HG02763 (cell line): ENCODE measurements around the gene REEP2.
"Not testable (repeated sequence)": the region's sequence is repeated elsewhere in the genome, so short reads cannot be mapped to it uniquely, and the experiment has no call there.

Experiments used
- ATAC-seq: cut with Tn5 transposase; IDR thresholded peaks from one replicate; pipeline ENCODE4 v1.9.1; 2021; ENCODE audit warnings: mild to moderate bottlenecking, moderate library complexity; ENCODE audit not compliant: unreplicated experiment

Gene REEP2

DNA sequence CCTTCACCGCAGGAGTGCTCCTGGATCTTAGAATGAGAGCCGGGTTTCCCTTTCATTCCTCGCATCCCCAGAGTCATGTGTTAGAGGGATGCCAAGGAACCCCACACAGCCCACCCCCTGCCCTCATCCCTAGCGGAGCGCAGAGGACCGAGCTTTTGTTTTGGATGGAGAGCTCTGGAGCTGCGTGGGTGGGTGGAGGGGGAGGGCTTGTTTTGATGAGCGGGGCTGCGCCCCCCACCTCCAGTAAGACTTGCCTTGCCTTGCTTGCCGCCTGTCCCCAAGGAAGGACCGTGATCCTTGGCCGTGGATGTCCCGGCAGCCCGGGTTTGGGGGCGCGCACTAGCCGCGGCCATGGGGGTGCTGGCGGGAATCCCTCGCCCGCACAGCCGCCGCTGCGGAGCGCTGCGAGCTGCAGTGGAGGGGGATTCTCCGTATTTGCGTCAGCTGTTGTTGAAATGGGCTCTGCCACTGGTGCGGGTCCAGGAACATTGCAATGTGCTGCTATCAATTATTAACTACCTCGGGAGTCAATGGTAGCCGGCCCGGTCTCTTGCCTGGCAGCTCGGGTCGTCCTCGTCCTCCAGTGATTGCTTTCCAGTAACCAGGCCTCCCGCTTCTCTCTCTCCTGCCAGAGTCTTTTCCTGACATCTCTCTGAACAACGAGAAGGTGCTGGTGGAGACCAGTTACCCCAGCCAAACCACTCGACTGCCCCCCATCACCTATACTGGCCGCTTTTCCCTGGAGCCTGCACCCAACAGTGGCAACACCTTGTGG lies 27.5 kb downstream of the REEP2 start:
- ATAC-seq: no peak

DNA sequence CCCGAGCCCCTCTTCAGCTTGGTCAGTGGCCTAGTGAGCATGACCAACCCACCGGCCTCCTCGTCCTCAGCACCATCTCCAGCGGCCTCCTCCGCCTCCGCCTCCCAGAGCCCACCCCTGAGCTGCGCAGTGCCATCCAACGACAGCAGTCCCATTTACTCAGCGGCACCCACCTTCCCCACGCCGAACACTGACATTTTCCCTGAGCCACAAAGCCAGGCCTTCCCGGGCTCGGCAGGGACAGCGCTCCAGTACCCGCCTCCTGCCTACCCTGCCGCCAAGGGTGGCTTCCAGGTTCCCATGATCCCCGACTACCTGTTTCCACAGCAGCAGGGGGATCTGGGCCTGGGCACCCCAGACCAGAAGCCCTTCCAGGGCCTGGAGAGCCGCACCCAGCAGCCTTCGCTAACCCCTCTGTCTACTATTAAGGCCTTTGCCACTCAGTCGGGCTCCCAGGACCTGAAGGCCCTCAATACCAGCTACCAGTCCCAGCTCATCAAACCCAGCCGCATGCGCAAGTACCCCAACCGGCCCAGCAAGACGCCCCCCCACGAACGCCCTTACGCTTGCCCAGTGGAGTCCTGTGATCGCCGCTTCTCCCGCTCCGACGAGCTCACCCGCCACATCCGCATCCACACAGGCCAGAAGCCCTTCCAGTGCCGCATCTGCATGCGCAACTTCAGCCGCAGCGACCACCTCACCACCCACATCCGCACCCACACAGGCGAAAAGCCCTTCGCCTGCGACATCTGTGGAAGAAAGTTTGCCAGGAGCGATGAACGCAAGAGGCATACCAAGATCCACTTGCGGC lies 28.2 kb downstream of the REEP2 start:
- ATAC-seq: no peak

DNA sequence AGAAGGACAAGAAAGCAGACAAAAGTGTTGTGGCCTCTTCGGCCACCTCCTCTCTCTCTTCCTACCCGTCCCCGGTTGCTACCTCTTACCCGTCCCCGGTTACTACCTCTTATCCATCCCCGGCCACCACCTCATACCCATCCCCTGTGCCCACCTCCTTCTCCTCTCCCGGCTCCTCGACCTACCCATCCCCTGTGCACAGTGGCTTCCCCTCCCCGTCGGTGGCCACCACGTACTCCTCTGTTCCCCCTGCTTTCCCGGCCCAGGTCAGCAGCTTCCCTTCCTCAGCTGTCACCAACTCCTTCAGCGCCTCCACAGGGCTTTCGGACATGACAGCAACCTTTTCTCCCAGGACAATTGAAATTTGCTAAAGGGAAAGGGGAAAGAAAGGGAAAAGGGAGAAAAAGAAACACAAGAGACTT lies 28.9 kb downstream of the REEP2 start:
- no peak for ATAC-seq

DNA sequence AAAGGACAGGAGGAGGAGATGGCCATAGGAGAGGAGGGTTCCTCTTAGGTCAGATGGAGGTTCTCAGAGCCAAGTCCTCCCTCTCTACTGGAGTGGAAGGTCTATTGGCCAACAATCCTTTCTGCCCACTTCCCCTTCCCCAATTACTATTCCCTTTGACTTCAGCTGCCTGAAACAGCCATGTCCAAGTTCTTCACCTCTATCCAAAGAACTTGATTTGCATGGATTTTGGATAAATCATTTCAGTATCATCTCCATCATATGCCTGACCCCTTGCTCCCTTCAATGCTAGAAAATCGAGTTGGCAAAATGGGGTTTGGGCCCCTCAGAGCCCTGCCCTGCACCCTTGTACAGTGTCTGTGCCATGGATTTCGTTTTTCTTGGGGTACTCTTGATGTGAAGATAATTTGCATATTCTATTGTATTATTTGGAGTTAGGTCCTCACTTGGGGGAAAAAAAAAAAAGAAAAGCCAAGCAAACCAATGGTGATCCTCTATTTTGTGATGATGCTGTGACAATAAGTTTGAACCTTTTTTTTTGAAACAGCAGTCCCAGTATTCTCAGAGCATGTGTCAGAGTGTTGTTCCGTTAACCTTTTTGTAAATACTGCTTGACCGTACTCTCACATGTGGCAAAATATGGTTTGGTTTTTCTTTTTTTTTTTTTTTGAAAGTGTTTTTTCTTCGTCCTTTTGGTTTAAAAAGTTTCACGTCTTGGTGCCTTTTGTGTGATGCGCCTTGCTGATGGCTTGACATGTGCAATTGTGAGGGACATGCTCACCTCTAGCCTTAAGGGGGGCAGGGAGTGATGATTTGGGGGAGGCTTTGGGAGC lies 29.5 kb downstream of the REEP2 start:
- no peak for ATAC-seq

DNA sequence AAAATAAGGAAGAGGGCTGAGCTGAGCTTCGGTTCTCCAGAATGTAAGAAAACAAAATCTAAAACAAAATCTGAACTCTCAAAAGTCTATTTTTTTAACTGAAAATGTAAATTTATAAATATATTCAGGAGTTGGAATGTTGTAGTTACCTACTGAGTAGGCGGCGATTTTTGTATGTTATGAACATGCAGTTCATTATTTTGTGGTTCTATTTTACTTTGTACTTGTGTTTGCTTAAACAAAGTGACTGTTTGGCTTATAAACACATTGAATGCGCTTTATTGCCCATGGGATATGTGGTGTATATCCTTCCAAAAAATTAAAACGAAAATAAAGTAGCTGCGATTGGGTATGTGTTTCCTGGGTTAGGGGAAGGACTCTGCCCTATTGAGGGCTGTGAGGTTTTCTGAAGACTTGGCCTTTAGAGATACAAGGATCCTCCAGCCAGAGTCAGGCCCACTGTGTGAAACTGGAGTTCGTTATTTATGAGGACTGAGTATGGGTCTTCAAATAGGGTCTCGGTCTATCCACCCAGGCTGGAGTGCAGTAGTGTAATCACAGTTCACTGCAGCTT lies 30.2 kb downstream of the REEP2 start:
- no peak for ATAC-seq

DNA sequence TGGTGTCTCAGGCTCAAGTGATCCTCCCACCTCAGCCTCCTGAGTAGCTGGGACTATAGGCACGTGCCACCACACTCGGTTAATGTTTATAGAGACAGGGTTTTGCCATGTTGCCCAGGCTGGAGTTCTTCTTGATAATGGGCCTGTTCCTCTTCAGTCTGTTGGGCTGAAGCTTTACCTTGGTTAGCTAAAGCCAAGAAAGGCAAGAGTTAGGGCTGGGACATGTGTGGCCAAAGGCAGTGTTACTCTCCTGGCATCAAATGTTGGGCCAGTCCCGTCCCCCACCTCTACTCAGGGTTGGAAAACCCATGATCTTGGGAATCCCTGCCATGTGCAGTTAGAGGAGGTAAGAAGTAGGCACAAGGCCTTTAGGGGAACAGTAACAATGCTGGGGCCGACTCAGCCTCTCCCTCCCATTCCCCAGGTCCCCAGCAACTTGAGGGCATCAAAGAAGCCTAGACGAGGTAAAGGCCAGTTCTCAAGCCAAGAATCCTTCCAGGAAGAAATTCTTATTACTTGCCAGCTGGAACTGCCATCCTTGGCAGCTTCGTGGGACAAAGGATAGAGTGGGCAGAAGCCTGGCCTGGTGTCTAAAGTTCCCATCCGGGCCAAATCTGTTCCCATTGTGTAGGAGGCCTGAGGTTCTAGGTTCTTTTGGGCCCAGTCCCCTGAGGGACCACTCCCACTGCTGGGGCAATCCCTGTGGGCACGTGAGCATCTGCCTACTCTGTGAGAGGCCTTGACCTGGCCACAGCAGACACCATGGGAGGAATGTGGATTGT lies 30.9 kb downstream of the REEP2 start:
- ATAC-seq: no peak

DNA sequence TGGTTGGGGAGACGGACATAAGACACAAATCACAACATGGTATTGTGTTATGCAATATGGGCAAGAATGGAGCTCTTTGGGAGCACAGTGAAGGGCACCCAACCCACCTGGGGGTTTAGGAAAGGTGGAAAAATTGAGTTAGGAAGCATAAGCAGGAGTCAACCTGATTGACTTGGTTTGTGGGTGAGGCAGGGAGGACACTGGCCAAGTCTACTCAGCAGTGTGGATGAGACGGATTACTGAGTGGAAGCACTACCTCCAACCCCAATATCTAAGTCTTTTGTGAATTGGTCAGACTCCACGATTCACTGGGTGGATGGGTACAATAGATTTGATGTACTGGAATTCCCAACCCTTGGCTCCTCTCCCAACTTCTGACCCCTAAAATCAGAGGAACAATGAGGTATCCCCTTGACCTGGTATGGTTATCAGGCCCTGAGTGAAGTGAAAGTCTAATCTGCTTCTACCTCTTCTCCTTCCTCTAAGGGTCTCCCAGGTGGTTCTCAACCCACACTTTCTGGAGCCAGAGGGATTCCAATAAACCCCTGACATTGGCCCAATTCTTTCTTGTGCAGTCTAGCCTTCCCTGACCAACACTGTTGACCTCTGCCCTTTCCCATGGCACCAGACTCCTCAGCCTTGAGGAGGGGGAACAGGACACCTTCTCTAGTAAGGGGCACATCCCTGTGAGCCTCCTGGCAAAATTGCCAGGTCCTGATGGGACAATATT lies 31.6 kb downstream of the REEP2 start:
- no peak for ATAC-seq

DNA sequence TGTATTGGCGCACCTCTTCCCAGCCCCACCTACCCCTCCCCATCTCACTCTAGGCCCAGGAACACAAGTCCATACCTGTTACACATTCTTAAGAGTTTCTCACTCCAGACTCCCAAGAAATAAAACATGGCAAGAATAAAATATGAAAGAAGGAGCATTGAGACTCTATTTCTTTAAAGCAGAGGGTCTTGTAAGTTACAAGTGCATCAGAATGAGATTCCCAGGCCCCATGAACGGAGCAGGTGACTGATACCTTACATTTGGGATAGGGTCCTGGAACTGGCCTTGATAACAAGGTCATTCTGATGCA lies 32.1 kb downstream of the REEP2 start:
- no peak for ATAC-seq

DNA sequence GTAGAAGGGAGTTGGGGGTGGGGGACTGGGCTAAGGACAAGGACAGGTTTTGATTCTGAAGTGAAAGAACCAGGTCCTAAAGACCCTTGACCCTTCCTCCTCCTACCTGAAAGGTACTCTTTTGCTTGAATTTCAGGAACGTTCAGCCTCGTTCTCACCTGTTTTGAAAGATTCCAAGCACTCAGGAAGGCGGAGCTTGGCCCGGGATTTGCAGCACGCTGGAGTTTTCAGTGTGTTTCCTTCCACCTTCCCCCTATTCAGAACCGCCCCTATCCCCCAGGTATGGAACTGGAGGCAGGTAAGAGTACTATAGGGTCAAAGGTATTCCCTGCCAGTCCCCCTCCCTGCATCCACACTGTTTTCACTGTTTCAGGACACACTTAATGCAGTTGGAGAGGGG lies 33.5 kb downstream of the REEP2 start:
- no peak for ATAC-seq

DNA sequence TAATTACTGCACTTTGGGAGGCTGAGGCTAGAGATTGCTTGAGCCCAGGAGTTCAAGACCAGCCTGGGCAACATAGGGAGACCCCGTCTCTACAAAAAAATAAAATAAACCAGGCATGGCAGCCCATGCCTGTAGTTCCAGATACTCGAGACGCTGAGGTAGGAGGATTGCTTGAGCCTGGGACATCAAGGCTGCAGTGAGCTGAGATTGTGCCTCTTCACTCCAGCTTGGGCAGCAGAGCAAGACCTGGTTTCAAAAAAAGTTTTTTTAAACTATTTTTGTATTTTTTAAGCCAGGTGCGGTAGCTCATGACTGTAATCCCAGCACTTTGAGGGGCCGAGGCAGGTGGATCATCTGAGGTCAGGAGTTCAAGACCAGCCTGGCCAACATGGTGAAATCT lies 34.3 kb downstream of the REEP2 start:
- ATAC-seq: not testable (repeated sequence)

DNA sequence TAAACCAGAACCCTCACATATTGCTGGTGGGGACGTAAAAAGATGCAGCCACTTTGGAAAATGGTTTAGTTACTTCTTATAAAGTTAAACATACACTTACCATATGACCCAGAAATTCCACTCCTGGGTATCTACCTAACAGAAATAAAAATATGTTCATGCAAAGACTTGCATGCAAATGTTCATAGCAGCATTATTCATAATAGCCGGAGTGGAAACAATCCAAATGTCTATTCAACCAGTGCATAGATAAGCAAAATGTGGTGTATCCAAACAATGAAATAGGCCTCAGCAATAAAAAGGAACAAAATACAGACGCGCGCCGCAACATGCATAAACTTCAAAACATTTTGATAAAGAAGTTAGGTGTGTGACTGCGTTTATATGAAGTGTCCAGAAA lies 38.1 kb downstream of the REEP2 start:
- no peak for ATAC-seq

DNA sequence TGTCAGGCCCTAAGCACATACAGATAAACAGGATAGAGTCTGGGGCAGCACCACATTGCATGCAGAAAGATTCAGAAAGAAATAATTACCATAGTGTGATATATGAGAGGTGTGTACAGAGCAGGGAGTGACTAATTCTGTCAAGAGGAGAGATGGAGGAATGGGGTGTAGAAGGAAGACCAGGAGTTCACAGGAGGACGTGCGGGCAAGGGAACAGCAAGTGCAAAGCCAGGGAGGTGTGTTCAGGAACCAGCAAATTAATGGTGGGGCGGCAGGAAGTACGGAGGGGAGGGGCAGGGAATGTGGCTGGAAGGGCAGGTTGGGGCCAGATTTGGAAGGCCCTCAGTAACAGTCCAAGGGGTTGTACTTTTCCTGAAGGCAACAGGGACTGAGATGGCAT lies 43.8 kb downstream of the REEP2 start:
- no peak for ATAC-seq

DNA sequence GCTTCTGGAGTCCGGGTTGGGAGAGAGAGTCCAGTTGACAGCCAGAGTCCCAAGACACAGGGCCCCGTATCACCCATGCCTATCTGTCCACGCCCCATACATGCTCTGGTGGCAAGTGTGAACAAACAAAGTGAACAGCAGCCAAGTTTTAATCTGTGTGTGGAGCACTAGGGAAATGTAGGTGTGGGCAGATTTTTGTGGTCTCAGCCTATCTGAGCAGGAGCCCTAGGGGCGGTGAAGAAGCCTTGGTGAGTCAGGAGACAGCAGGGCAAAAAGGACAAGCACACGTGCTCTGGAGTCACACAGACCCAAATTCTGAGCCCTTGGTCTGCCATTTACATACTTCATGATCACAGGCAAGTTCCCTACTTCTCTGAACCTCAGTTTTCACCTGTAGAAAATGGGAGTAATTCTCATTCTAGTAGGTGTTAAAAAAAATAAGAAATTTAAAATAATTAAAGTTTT lies 49.7 kb downstream of the REEP2 start:
- ATAC-seq: no peak

DNA sequence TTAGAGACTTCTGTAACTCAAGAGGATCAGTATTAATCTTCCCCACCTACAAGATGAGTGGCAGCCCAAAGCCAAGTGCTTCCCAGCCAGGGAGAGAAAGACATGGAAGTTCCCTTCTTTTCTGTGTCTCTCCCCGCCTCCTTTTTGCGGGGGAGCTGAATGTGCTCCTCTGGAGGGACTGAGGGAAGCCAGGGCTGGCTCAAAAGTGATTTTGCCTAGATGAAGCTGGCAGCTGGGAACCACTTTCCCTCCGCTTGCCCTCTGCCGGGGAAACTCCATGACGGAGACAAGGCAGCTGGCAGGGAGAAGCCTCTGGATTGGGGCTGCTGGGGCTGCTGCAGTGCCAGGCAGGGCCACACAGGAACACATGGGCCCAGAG lies 50.8 kb downstream of the REEP2 start:
- ATAC-seq: no peak

DNA sequence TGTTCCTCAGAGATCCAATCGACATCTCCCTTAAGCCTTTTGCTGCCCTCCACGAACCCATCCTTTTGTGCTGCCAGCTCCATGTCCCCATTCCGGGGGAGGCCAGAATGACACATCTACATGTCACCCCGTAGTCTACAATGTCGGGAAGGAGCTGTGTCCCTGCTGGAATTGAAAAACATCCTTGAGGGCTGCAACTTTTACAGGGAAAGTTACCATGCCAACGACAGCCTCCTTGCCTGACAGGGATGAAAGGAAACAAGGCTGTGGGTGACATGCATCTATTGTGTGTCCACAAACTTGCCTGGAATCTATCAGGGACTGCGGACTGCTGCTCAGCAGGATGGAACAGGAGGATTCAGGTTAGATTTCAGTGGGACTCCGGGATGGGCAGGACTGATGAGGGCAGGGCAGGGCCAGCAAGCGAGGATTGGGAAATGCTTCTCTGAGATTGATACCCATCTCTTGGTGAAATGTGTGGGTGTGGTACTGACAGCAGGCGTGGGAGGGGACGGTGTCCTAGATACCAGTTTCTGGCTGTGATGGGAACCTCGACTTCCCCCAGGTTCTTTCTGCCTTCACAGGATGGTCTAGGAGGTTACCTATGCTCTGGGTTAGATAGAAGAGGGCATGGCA lies 51.9 kb downstream of the REEP2 start:
- ATAC-seq: no peak

DNA sequence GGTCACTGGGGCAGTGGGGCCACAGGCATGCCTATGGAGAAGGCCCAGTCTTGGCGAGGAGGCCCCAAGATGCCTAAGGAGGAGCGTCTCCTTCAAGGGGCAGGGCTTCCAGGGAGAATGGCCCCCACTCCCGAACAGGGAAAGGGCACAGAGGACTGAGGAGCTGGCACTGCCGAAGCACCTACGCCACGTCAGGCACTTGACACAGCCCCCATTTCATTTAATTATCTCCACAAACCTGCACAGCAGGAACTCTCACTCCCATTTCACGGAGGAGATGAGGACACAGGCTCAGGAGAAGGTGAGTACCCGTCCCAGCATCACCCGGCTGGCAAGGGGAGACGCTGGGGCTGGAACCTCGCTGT lies 52.4 kb downstream of the REEP2 start:
- no peak for ATAC-seq

DNA sequence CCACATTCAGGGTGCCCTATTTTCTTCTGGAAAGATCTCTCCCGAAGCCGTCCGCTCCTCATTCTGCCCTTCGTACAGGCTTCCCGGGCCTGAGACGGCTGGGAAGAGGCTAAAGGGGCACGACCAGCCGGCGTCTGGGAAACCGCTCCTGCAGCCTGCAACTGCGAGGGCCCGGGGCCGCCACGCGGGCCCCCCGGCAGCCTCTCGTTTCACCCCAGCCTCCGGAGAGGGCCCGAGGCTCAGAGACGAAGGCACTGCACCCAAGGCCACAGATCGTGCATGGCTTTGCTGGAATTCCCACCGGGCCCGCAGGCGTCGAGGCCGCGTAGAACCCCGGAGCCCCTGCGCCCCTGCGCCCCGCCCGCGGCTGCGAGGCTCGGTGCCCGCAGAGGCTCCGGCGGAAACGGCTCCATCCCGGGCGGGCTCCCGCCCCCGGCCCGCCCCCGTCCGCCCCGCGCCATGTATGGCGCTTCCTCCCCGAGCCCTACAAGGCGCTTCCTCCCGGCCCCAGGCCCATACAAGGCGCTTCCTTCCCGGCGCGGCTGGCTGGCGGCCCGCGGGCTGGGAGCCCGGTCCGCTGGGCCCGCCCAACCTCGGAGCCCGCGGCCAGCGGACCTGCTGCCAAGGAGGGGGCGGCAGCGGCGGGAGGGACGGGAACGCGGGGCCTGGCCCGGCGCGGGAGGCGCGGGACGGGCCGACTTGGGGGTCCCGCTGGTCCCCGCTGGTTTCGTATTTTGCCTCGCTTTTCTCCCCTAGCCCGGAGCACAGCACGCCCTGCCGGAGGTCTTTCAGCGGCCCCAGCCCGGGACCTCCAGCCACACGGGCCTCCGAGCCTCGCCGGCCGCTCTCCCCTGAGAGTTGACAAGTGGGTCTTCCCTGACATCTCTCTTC lies 53.1 kb downstream of the REEP2 start:
- peak; percentile 93 for ATAC-seq

DNA sequence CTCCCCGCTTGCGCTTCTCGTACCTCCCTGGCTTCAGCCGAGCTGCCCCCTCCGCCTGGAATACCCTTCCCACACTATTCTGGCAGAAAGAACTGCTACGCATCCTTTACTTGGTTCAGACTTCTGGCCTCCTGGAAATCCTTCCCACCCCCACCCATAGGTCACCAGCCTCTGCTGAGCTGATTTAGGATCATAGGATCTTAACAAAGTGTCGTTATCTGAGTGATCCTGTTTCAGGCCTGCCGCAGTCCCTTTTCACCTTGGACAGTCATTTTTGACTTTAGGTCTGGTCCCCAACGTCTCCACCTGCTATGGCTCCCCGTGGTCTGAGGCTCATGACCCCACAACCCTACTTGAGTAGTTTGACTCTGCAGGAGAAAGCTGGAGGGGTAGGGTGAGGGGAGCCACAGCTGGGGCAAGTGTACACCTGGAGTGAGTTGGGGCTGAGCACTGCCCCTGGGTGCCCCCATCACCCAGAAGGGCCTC lies 53.7 kb downstream of the REEP2 start:
- no peak for ATAC-seq
